ENCODE data around the gene ERP27.

GRCh38 chr12:14884458-14884878 is 53.9 kb downstream of the ERP27 start:
- no peak for TF ChIP-seq ZNF560 (tag by site-specific recombination; IDR thresholded peaks at IDR 0.05; ENCODE audit: borderline replicate concordance)
- TF ChIP-seq ZNF274 (IDR thresholded peaks at IDR 0.05; ENCODE audit: low read length) = no peak
- no peak for TF ChIP-seq ZNF274 (tag by site-specific recombination; IDR thresholded peaks at IDR 0.05; ENCODE audit: borderline replicate concordance)
- no peak for TF ChIP-seq ZNF341 (tag by site-specific recombination; IDR thresholded peaks at IDR 0.05; ENCODE audit: low read depth)
- TF ChIP-seq PBX3 (CRISPR knock-in tag; IDR thresholded peaks at IDR 0.05) = no peak
- TF ChIP-seq ZNF747 (tag by site-specific recombination; IDR thresholded peaks at IDR 0.05) = no peak
- no peak for TF ChIP-seq ZNF324 (tag by site-specific recombination; IDR thresholded peaks at IDR 0.05)
- TF ChIP-seq ZNF37A (tag by site-specific recombination; IDR thresholded peaks at IDR 0.05) = no peak
- TF ChIP-seq, protein P1, sequence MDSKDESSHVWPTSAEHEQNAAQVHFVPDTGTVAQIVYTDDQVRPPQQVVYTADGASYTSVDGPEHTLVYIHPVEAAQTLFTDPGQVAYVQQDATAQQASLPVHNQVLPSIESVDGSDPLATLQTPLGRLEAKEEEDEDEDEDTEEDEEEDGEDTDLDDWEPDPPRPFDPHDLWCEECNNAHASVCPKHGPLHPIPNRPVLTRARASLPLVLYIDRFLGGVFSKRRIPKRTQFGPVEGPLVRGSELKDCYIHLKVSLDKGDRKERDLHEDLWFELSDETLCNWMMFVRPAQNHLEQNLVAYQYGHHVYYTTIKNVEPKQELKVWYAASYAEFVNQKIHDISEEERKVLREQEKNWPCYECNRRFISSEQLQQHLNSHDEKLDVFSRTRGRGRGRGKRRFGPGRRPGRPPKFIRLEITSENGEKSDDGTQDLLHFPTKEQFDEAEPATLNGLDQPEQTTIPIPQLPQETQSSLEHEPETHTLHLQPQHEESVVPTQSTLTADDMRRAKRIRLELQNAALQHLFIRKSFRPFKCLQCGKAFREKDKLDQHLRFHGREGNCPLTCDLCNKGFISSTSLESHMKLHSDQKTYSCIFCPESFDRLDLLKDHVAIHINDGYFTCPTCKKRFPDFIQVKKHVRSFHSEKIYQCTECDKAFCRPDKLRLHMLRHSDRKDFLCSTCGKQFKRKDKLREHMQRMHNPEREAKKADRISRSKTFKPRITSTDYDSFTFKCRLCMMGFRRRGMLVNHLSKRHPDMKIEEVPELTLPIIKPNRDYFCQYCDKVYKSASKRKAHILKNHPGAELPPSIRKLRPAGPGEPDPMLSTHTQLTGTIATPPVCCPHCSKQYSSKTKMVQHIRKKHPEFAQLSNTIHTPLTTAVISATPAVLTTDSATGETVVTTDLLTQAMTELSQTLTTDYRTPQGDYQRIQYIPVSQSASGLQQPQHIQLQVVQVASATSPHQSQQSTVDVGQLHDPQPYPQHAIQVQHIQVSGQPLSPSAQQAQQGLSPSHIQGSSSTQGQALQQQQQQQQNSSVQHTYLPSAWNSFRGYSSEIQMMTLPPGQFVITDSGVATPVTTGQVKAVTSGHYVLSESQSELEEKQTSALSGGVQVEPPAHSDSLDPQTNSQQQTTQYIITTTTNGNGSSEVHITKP (tag by site-specific recombination; IDR thresholded peaks at IDR 0.05) = no peak
- TF ChIP-seq ZBTB26 (tag by site-specific recombination; optimal IDR thresholded peaks at IDR 0.05) = no peak
- TF ChIP-seq CTCF (tag by site-specific recombination; IDR thresholded peaks at IDR 0.05) = no peak
- no peak for TF ChIP-seq ZBTB8A (tag by site-specific recombination; IDR thresholded peaks at IDR 0.05)
- no peak for TF ChIP-seq BCL11A (tag by site-specific recombination; IDR thresholded peaks at IDR 0.05; ENCODE audit: low read depth)

Data from HEK293 (cell line).